NT2/D1 (cell line): ENCODE data around the gene AGL.

Experiments
- YY1 ChIP-seq: IDR thresholded peaks from 2 replicates; pipeline ENCODE4 v1.6.1; 2011; ENCODE audit not compliant: insufficient read length, insufficient read depth
- ZNF274 ChIP-seq: IDR thresholded peaks from 2 replicates; pipeline ENCODE4 v1.6.1; 2011; ENCODE audit warnings: mild to moderate bottlenecking, low read depth, low read length

GRCh38 chr1:99849413-99849743 is 783 bp upstream of the AGL start:
- no peak for TF ChIP-seq YY1
- no peak for TF ChIP-seq ZNF274
